GM12878 (cell line): ENCODE measurements around the gene NDUFAB1. TPM values are rescaled to one million over a fixed set of nuclear protein-coding genes. Genes with fewer than 3 reads are reported as not detected.

Experiments
- ATAC-seq: fragments of 200-7000 bp; cut with Tn5 transposase; 3 replicates; pipeline ENCODE4 v1.9.1; 2020; ENCODE audit warnings: mild to moderate bottlenecking, moderate library complexity
- BruUV-seq: library from RNA; stranded (reverse); fragments of 400-500 nt; replicated peaks from 2 replicates; lab custom pipeline; 2021; lab: Mats Ljungman, UMichigan
- CTCF ChIA-PET: fragments of 300-600 bp; sonication (Branson Sonifier 250); formaldehyde crosslinking; extraction: SDS; loops from one replicate; lab custom pipeline; 2021; ENCODE audit warnings: inconsistent platforms; lab: Yijun Ruan, JAX
- POLR2A ChIA-PET: fragments of 350-600 bp; formaldehyde crosslinking; extraction: SDS; loops from one replicate; lab custom pipeline; 2021; ENCODE audit warnings: inconsistent platforms; lab: Charles Lee
- RAD21 ChIA-PET: fragments of 300-600 bp; sonication (Branson Sonifier 250); formaldehyde crosslinking; loops from one replicate; lab custom pipeline; 2023; ENCODE audit warnings: antibody characterized with exemption; ENCODE audit not compliant: unreplicated experiment; lab: Charles Lee
- SMC1A ChIA-PET: fragments of 300-600 bp; sonication (Branson Sonifier 250); formaldehyde crosslinking; loops from one replicate; lab custom pipeline; 2023; ENCODE audit not compliant: unreplicated experiment, uncharacterized antibody; lab: Charles Lee
- DNase-seq: peaks from one replicate; pipeline ENCODE4 v3.0.0-alpha.2; 2011; ENCODE audit warnings: low read depth, low spot score
- FAIRE-seq: peaks from 3 replicates; lab custom pipeline; 2011; peaks lifted over from hg19 to GRCh38; lab: Jason Lieb, UNC
- H2AFZ ChIP-seq: 2 replicates; pipeline ENCODE4 v1.6.0; 2011; ENCODE audit warnings: low read depth, low read length, control low read depth; ENCODE audit not compliant: control insufficient read depth
- H3K27ac ChIP-seq: 2 replicates; pipeline ENCODE4 v1.5.1; 2011; ENCODE audit warnings: control low read depth; ENCODE audit not compliant: control insufficient read depth, insufficient read depth
- H3K27me3 ChIP-seq, 2 experiments: replicated peaks in 1 of 2; 2 replicates each; pipeline versions ENCODE4 v1.6.0 to v1.6.1; 2011; ENCODE audit warnings: low read length in 1 of 2; ENCODE audit not compliant: control insufficient read depth in 2 of 2, insufficient read depth in 2 of 2
- H3K36me3 ChIP-seq, 2 experiments: 2 replicates each; pipeline ENCODE4 v1.5.1; 2011; ENCODE audit warnings: low read length in 1 of 2; ENCODE audit not compliant: control insufficient read depth in 2 of 2, insufficient read depth in 2 of 2
- H3K4me1 ChIP-seq: 2 replicates; pipeline ENCODE4 v1.6.1; 2011; ENCODE audit warnings: mild to moderate bottlenecking, low read length, moderate library complexity, mixed read lengths; ENCODE audit not compliant: control insufficient read depth, insufficient read depth
- H3K4me2 ChIP-seq: 2 replicates; pipeline ENCODE4 v1.6.0; 2011; ENCODE audit warnings: control low read depth; ENCODE audit not compliant: control insufficient read depth, insufficient read depth
- H3K4me3 ChIP-seq: fragments of 200-600 bp; sonication (generic); 2 replicates; pipeline ENCODE4 v1.5.1; 2016
- H3K79me2 ChIP-seq: 2 replicates; pipeline ENCODE4 v1.6.0; 2011; ENCODE audit warnings: low read length; ENCODE audit not compliant: control insufficient read depth, insufficient read depth
- H3K9ac ChIP-seq: 2 replicates; pipeline ENCODE4 v1.8.0; 2011; ENCODE audit warnings: low read length, control low read depth, mixed read lengths; ENCODE audit not compliant: control insufficient read depth, insufficient read depth
- H3K9me3 ChIP-seq: replicated peaks from 3 replicates; pipeline ENCODE4 v1.5.1; 2011; ENCODE audit warnings: mild to moderate bottlenecking, low read length; ENCODE audit not compliant: control insufficient read depth, insufficient read depth
- H4K20me1 ChIP-seq: 2 replicates; pipeline ENCODE4 v1.6.0; 2011; ENCODE audit not compliant: control insufficient read depth, insufficient read depth
- ATF3 ChIP-seq: IDR thresholded peaks from 2 replicates; pipeline ENCODE4 v1.6.1; 2011; ENCODE audit warnings: low read depth, mild to moderate bottlenecking, low read length, moderate library complexity, borderline replicate concordance; ENCODE audit errors: extremely low read depth
- BCL3 ChIP-seq: IDR thresholded peaks from 2 replicates; pipeline ENCODE4 v1.6.1; 2011; ENCODE audit warnings: borderline replicate concordance, low read depth, mild to moderate bottlenecking, moderate library complexity, low read length; ENCODE audit not compliant: insufficient read depth, poor library complexity, severe bottlenecking
- BCLAF1 ChIP-seq: fragments of 450-650 bp; IDR thresholded peaks from 2 replicates; pipeline ENCODE4 v1.6.1; 2017; ENCODE audit warnings: antibody characterized with exemption, mild to moderate bottlenecking, moderate library complexity
- CEBPB ChIP-seq, 2 experiments: fragments of 150-350 bp in 1 of 2; IDR thresholded peaks; 2 replicates each; pipeline ENCODE4 v1.6.1; 2012 to 2014; ENCODE audit warnings: low read depth in 2 of 2, low read length in 2 of 2, borderline replicate concordance in 1 of 2, inconsistent platforms in 1 of 2
- CREB1 ChIP-seq: IDR thresholded peaks from 2 replicates; pipeline ENCODE4 v1.6.1; 2012; ENCODE audit warnings: low read depth, mild to moderate bottlenecking, inconsistent platforms
- EED ChIP-seq: sonication (generic); IDR thresholded peaks from 2 replicates; pipeline ENCODE4 v1.6.1; 2016; ENCODE audit warnings: antibody characterized with exemption, low read depth
- IRF4 ChIP-seq: IDR thresholded peaks from 2 replicates; pipeline ENCODE4 v1.6.1; 2011; ENCODE audit warnings: low read depth, low read length
- MYC ChIP-seq: IDR thresholded peaks from 2 replicates; pipeline ENCODE4 v1.6.1; 2011; ENCODE audit warnings: mild to moderate bottlenecking, low read length, moderate library complexity, inconsistent platforms; ENCODE audit not compliant: insufficient read depth, insufficient replicate concordance, insufficient read length, severe bottlenecking
- NR2F1 ChIP-seq: fragments of 450-650 bp; conservative IDR thresholded peaks from 2 replicates; pipeline ENCODE4 v1.6.1; 2017; ENCODE audit warnings: mild to moderate bottlenecking
- POLR2AphosphoS5 ChIP-seq: IDR thresholded peaks from 2 replicates; pipeline ENCODE4 v1.6.1; 2011; ENCODE audit warnings: mild to moderate bottlenecking, low read length, inconsistent platforms
- SIX5 ChIP-seq: IDR thresholded peaks from 2 replicates; pipeline ENCODE4 v1.6.1; 2011; ENCODE audit warnings: mild to moderate bottlenecking, low read depth, low read length, moderate library complexity; ENCODE audit not compliant: severe bottlenecking
- STAT1 ChIP-seq: fragments of 450-650 bp; conservative IDR thresholded peaks from 2 replicates; pipeline ENCODE4 v1.6.1; 2014; ENCODE audit warnings: antibody characterized with exemption, mild to moderate bottlenecking
- TAF1 ChIP-seq: IDR thresholded peaks from 2 replicates; pipeline ENCODE4 v1.6.1; 2011; ENCODE audit warnings: mild to moderate bottlenecking, low read depth, low read length, borderline replicate concordance
- ZNF217 ChIP-seq: fragments of 450-650 bp; IDR thresholded peaks from 2 replicates; pipeline ENCODE4 v1.6.1; 2017; ENCODE audit warnings: antibody characterized with exemption, mild to moderate bottlenecking
- ZNF687 ChIP-seq: fragments of 450-650 bp; IDR thresholded peaks from 2 replicates; pipeline ENCODE4 v1.6.1; 2017; ENCODE audit warnings: mild to moderate bottlenecking, moderate library complexity
- WGBS: methylation state at CpG from one replicate; pipeline ENCODE4 v1.1.6; 2016; ENCODE audit warnings: low lambda C conversion rate; ENCODE audit not compliant: insufficient replicate concordance, insufficient coverage; ENCODE audit errors: missing lambda C conversion rate; 5-methylcytosine and 5-hydroxymethylcytosine counted together
- in situ Hi-C: fragments of 300-500 bp; cut with MboI; formaldehyde crosslinking; loops from 9 replicates; pipeline ENCODE4 v1.14.3; 2018; ENCODE audit warnings: mixed read lengths
- intact Hi-C: fragments of 100-400 bp; cut with micrococcal nuclease; formaldehyde crosslinking; loops from one replicate; pipeline ENCODE4 v1.14.2; 2022; ENCODE audit not compliant: unreplicated experiment
- polyA plus RNA-seq, 11 experiments: library from polyadenylated mRNA; depleted of rRNA in 4 of 11; unstranded in 6 of 11; stranded (reverse) in 5 of 11; fragments of >200 nt; fragmentation: Nextera tagmentation in 4 of 11; fragmentation: Illumina TruSeq in 1 of 11; extraction: Ambion mirVana in 4 of 11; extraction: Trizol in 1 of 11; gene quantifications; 1 replicate in 1 of 11; 2 replicates in 10 of 11; pipeline versions ENCODE4 v1.2.1 to v1.2.3, GENCODE V29; 2011 to 2016; ENCODE audit warnings: inconsistent platforms in 2 of 11, missing spikeins in 2 of 11, low read depth in 1 of 11
- total RNA-seq, 4 experiments: library from RNA; depleted of rRNA in 3 of 4; stranded (reverse); fragments of >200 nt in 3 of 4; fragmentation: Illumina TruSeq in 1 of 4; extraction: Trizol in 1 of 4; gene quantifications; 2 replicates each; pipeline versions ENCODE4 v1.2.1 to v1.2.3, GENCODE V29; 2013 to 2021

Gene NDUFAB1
- total and polyA plus RNA-seq, 10 of the 15 experiments (the other 5 are each of a cell fraction or from before 2014, with no cell fraction given) = 79.9 to 584 (median 231) TPM

GRCh38 chr16:23608194-23608593 is 12.1 kb upstream of the NDUFAB1 start:
- SMC1A ChIA-PET = no interaction called here
- intact Hi-C loops (no loop called here), in situ Hi-C loops (no loop called here)
- Histone ChIP-seq H2AFZ (no peak overlapping the region), H3K36me3 (peaks cover 1 to 11% of the 10 kb centered on the region in 2 experiments; a peak in 3 of 4 replicates), H3K9ac (no peak overlapping the region), H4K20me1 (no peaks in the 10 kb centered on the region), H3K4me1 (no peaks in the 10 kb centered on the region), H3K4me3 (no peak overlapping the region), H3K4me2 (no peak overlapping the region), H3K9me3 (no peaks in the 10 kb centered on the region), H3K79me2 (no peaks in the 10 kb centered on the region), H3K27ac (no peak overlapping the region), H3K27me3 (no peaks in the 10 kb centered on the region)
- 100% methylated on average over 4 of the region's 4 CpGs for WGBS
- TF ChIP-seq CREB1 (no peak), NR2F1 (no peak), MYC (no peak), TAF1 (no peak), ATF3 (no peak), BCL3 (no peak), ZNF687 (no peak), EED (no peak), ZNF217 (no peak), IRF4 (no peak), STAT1 (no peak), CEBPB (IDR thresholded peaks at IDR 0.05; ENCODE audit: borderline replicate concordance in 1 of 2, low read depth in 2 of 2, low read length in 2 of 2) (no peak), BCLAF1 (no peak), POLR2AphosphoS5 (no peak), SIX5 (no peak)
- FAIRE-seq = no peak
- no TSS peak for BruUV-seq
- ATAC-seq = no peak
- POLR2A ChIA-PET = no interaction called here
- no peak for DNase-seq
- CTCF ChIA-PET = interaction anchor here (0.6 kb wide), 1 partner anchor 430 kb away, joined by 3 read pairs; no protein-coding TSS in a partner anchor
- RAD21 ChIA-PET = no interaction called here
